Measurements from ENCODE around the gene ELMO1.

- TF ChIP-seq POLR2AphosphoS2 (IDR thresholded peaks at IDR 0.05; ENCODE audit: low read depth, low read length), result no peak
- no peak for TF ChIP-seq NRL (CRISPR knock-in tag; IDR thresholded peaks at IDR 0.05; ENCODE audit: borderline replicate concordance)
- TF ChIP-seq GABPA (IDR thresholded peaks at IDR 0.05; ENCODE audit: low read depth, low read length), result no peak
- no peak for TF ChIP-seq GABPA (CRISPR knock-in tag; IDR thresholded peaks at IDR 0.05; ENCODE audit: low read depth)
- TF ChIP-seq ZNF318 (CRISPR knock-in tag; IDR thresholded peaks at IDR 0.05), result no peak
- TF ChIP-seq ZNF256 (CRISPR knock-in tag; conservative IDR thresholded peaks at IDR 0.05), result no peak
- TF ChIP-seq EP300 (IDR thresholded peaks at IDR 0.05; ENCODE audit: low read depth in 2 of 2, low read length in 2 of 2), result no peak
- no peak for TF ChIP-seq EP300 (CRISPR knock-in tag; IDR thresholded peaks at IDR 0.05; ENCODE audit: borderline replicate concordance)
- no peak for TF ChIP-seq ZBTB43 (CRISPR knock-in tag; conservative IDR thresholded peaks at IDR 0.05)
- no peak for TF ChIP-seq USF2 (IDR thresholded peaks at IDR 0.05; ENCODE audit: low read depth, low read length)
- no peak for TF ChIP-seq USF2 (CRISPR knock-in tag; IDR thresholded peaks at IDR 0.05; ENCODE audit: borderline replicate concordance)
- no peak for TF ChIP-seq KDM1A (CRISPR knock-in tag; IDR thresholded peaks at IDR 0.05)
- TF ChIP-seq ZZZ3 (CRISPR knock-in tag; IDR thresholded peaks at IDR 0.05; ENCODE audit: borderline replicate concordance), result no peak
- no peak for TF ChIP-seq CTCF (CRISPR knock-in tag; IDR thresholded peaks at IDR 0.05)
Measured at GRCh38 chr7:37405603-37406122, 43.0 kb downstream of the ELMO1 start.

Data from HepG2 (cell line).